Suprapubic skin (tissue), 4 donors: ENCODE measurements around the gene USP32.

Experiments used
- CTCF ChIP-seq, 2 donors: fragments of 200-600 bp in 1 of 2; fragments of 450-650 bp in 1 of 2; sonication (generic) in 1 of 2; IDR thresholded peaks; one replicate each; pipeline ENCODE4 v1.5.1; 2016 to 2019; ENCODE audit warnings: antibody characterized with exemption in 2 of 2, mild to moderate bottlenecking in 1 of 2, moderate library complexity in 1 of 2
- EP300 ChIP-seq: sonication (generic); formaldehyde crosslinking; IDR thresholded peaks from one replicate; pipeline ENCODE4 v1.6.1; 2017; ENCODE audit warnings: antibody characterized with exemption
- POLR2A ChIP-seq, 2 donors: fragments of 450-650 bp; IDR thresholded peaks; one replicate each; pipeline ENCODE4 v1.6.1; 2017; ENCODE audit warnings: antibody characterized with exemption in 2 of 2, mild to moderate bottlenecking in 2 of 2, moderate library complexity in 2 of 2
- POLR2AphosphoS5 ChIP-seq, 3 donors: sonication (generic); formaldehyde crosslinking; IDR thresholded peaks; one replicate each; pipeline ENCODE4 v1.6.1; 2017; ENCODE audit warnings: antibody characterized with exemption in 3 of 3

DNA sequence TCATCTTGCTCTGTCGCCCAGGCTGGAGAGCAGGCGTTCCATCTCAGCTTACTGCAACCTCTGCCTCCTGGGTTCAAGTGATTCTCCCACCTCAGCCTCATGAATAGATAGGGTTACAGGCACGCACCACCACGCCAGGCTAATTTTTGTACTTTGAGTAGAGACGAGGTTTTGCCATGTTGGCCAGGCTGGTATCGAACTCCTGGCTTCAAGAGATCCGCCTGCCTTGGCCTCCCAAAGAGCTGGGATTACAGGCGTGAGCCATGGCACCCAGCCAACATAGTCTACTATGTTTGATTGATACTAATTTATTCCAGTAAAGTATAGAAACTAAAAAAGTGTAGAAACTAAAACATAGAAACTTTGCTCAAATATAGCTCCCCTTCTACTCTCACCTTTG, 147.3 kb downstream of the USP32 start:
- TF ChIP-seq CTCF (IDR thresholded peaks at IDR 0.05): no peak
- no peak for TF ChIP-seq POLR2A (IDR thresholded peaks at IDR 0.05)
- TF ChIP-seq POLR2AphosphoS5 (IDR thresholded peaks at IDR 0.05): no peak
- no peak for TF ChIP-seq EP300
